ENCODE data around the gene ITIH5.

DNA sequence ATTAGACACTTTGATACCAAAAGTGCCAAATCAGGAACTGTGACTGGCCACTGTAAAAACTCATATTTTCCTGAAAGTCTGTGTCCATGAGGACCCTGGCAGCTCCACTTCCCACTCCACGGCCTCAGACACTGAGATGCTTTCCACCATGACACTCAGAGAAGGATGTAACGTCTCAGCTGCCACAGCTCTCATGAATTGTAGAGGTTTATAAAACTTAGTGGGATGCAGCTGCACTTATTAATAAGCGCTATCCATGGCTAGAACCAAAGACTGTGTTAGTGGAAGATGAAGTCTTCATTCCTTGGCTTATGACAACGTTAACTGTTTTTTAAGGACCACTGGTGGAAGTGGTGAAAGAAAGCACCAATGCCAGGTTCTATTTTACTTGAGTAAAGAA lies 121.0 kb downstream of the ITIH5 start:
- TF ChIP-seq, protein P1, sequence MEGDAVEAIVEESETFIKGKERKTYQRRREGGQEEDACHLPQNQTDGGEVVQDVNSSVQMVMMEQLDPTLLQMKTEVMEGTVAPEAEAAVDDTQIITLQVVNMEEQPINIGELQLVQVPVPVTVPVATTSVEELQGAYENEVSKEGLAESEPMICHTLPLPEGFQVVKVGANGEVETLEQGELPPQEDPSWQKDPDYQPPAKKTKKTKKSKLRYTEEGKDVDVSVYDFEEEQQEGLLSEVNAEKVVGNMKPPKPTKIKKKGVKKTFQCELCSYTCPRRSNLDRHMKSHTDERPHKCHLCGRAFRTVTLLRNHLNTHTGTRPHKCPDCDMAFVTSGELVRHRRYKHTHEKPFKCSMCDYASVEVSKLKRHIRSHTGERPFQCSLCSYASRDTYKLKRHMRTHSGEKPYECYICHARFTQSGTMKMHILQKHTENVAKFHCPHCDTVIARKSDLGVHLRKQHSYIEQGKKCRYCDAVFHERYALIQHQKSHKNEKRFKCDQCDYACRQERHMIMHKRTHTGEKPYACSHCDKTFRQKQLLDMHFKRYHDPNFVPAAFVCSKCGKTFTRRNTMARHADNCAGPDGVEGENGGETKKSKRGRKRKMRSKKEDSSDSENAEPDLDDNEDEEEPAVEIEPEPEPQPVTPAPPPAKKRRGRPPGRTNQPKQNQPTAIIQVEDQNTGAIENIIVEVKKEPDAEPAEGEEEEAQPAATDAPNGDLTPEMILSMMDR (IDR thresholded peaks at IDR 0.05; ENCODE audit: insufficient read depth, low read depth, low read length): no peak
- no peak for TF ChIP-seq EZH2 (IDR thresholded peaks at IDR 0.05; ENCODE audit: insufficient read depth, low read length)
